ENCODE measurements around the gene RALGPS1. TPM values are rescaled to one million over a fixed set of nuclear protein-coding genes. Genes with fewer than 3 reads are reported as not detected.

Gene RALGPS1
- total and polyA plus RNA-seq, 2 donors (not counting 1 experiment from before 2014, with no cell fraction given): 2.0 to 5.9 TPM

DNA sequence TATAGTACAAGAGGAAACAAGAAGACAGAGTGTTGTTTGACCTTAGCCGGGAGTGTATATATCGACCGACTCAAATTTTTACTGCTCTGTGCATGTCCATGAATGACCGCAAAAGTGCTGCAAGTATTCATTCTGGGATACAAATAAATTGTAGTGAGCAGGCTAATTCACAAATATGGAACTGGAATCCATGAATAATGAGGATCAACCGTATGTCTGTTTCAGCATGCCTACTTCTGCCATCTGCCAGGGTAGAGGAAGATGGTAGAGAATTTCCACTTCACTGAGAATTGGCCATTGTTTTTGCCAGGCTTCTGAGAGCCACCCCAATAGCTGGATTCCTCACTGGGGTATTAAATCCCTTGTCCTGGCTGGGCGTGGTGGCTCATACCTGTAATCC lies 8.5 kb upstream of the RALGPS1 start:
- no peaks in the 10 kb centered on the region for H3K36me3 ChIP-seq (ENCODE audit: control insufficient read depth, insufficient read depth, low read length)
- TF ChIP-seq EZH2 (IDR thresholded peaks at IDR 0.05; ENCODE audit: low read length, missing control alignments): no peak
- TF ChIP-seq, protein P1, sequence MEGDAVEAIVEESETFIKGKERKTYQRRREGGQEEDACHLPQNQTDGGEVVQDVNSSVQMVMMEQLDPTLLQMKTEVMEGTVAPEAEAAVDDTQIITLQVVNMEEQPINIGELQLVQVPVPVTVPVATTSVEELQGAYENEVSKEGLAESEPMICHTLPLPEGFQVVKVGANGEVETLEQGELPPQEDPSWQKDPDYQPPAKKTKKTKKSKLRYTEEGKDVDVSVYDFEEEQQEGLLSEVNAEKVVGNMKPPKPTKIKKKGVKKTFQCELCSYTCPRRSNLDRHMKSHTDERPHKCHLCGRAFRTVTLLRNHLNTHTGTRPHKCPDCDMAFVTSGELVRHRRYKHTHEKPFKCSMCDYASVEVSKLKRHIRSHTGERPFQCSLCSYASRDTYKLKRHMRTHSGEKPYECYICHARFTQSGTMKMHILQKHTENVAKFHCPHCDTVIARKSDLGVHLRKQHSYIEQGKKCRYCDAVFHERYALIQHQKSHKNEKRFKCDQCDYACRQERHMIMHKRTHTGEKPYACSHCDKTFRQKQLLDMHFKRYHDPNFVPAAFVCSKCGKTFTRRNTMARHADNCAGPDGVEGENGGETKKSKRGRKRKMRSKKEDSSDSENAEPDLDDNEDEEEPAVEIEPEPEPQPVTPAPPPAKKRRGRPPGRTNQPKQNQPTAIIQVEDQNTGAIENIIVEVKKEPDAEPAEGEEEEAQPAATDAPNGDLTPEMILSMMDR (conservative IDR thresholded peaks at IDR 0.05 in 1 of 2, IDR thresholded peaks at IDR 0.05 in 1 of 2; ENCODE audit: low read depth in 1 of 2, low read length in 2 of 2): no peak
- H3K4me1 ChIP-seq (ENCODE audit: control insufficient read depth, extremely low read depth, insufficient read depth, low read length): no peaks in the 10 kb centered on the region
- H2AFZ ChIP-seq (ENCODE audit: low read length): no peak overlapping the region
- H3K79me2 ChIP-seq (ENCODE audit: control insufficient read depth, insufficient read depth, low read length): no peaks in the 10 kb centered on the region
- DNase-seq (ENCODE audit: low read depth in 2 of 2): no peak
- no peaks in the 10 kb centered on the region for H4K20me1 ChIP-seq (ENCODE audit: control insufficient read depth, extremely low read depth, insufficient read depth, low read length)
- H3K4me2 ChIP-seq (ENCODE audit: extremely low read depth, insufficient read depth, low read length): no peak overlapping the region
- no peak overlapping the region for H3K4me3 ChIP-seq (replicated peaks in 1 of 4; ENCODE audit: control extremely low read depth in 1 of 4, insufficient read depth in 1 of 4, low read depth in 3 of 4, low read length in 4 of 4)
- no peak overlapping the region for H3K27ac ChIP-seq (ENCODE audit: insufficient read depth, low read length)
- no peaks in the 10 kb centered on the region for H3K9me3 ChIP-seq (ENCODE audit: control insufficient read depth, insufficient read depth, low read depth, low read length)
- H3K9ac ChIP-seq (ENCODE audit: insufficient read depth, low read length): no peak overlapping the region
- peaks cover 18% of the 10 kb centered on the region for H3K27me3 ChIP-seq (ENCODE audit: control insufficient read depth, insufficient read depth, low read length)

DNA sequence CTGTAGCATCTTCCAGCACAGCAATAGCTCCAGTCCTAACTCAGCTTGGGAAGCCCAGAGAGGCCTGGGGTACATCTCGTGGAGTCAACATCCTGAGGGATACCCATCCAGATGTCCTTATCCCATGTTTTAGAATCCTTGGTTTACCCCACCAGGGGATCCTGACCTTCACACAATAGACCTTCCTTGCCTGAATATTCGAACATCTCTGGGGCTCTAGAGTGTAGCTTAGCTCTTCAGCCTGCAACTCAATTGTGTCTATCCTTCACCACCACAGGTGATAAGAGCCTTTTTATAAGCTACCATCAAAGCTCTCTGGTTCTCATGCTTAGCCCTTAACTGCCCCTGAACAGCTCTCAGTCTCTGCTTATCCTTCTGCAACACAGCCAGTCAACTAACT lies 7.5 kb upstream of the RALGPS1 start:
- Histone ChIP-seq H3K9ac (ENCODE audit: insufficient read depth, low read length) (no peak overlapping the region), H2AFZ (ENCODE audit: low read length) (no peak overlapping the region), H3K4me3 (replicated peaks in 1 of 4; ENCODE audit: control extremely low read depth in 1 of 4, insufficient read depth in 1 of 4, low read depth in 3 of 4, low read length in 4 of 4) (no peak overlapping the region), H3K4me2 (ENCODE audit: extremely low read depth, insufficient read depth, low read length) (no peak overlapping the region), H3K79me2 (ENCODE audit: control insufficient read depth, insufficient read depth, low read length) (no peaks in the 10 kb centered on the region), H3K36me3 (ENCODE audit: control insufficient read depth, insufficient read depth, low read length) (no peaks in the 10 kb centered on the region), H3K27ac (ENCODE audit: insufficient read depth, low read length) (no peak overlapping the region), H3K27me3 (ENCODE audit: control insufficient read depth, insufficient read depth, low read length) (peaks cover 18% of the 10 kb centered on the region), H3K9me3 (ENCODE audit: control insufficient read depth, insufficient read depth, low read depth, low read length) (no peaks in the 10 kb centered on the region), H4K20me1 (ENCODE audit: control insufficient read depth, extremely low read depth, insufficient read depth, low read length) (no peaks in the 10 kb centered on the region), H3K4me1 (ENCODE audit: control insufficient read depth, extremely low read depth, insufficient read depth, low read length) (no peaks in the 10 kb centered on the region)
- TF ChIP-seq, protein P1 (conservative IDR thresholded peaks at IDR 0.05 in 1 of 2, IDR thresholded peaks at IDR 0.05 in 1 of 2; ENCODE audit: low read depth in 1 of 2, low read length in 2 of 2): no peak
- no peak for TF ChIP-seq EZH2 (IDR thresholded peaks at IDR 0.05; ENCODE audit: low read length, missing control alignments)
- no peak for DNase-seq (ENCODE audit: low read depth in 2 of 2)

DNA sequence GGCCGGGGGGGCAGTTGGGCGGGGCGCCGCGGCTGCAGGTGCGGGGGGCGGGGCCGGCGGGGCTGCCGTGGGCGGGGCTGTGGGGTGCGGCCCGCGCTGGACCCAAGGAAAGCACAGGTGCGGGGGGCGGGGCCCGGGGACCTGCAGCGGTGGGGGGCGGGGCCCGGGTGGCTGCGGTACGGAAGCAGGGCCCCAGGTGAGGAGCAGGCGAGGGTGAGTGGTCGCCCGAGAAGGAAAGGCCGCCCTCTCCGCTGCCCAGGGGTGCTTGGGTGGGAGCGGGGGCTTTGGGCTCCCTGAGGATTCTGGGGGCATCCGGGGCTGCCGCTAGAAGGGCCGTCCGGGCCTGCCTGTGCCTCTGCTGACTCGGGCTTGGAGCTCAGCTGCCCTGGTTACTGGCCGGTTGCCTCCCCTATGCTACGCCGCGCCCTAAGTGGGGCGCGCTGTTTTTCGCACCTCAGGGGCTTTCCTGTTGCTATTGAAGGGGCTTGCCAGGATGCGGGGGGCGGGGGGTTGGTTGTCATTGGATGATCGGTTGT lies 767 bp downstream of the RALGPS1 start:
- Histone ChIP-seq H4K20me1 (ENCODE audit: control insufficient read depth, extremely low read depth, insufficient read depth, low read length) (no peaks in the 10 kb centered on the region), H3K27ac (ENCODE audit: insufficient read depth, low read length) (no peak overlapping the region), H3K27me3 (ENCODE audit: control insufficient read depth, insufficient read depth, low read length) (no peaks in the 10 kb centered on the region), H3K36me3 (ENCODE audit: control insufficient read depth, insufficient read depth, low read length) (no peaks in the 10 kb centered on the region), H3K79me2 (ENCODE audit: control insufficient read depth, insufficient read depth, low read length) (no peaks in the 10 kb centered on the region), H3K4me3 (replicated peaks in 1 of 4; ENCODE audit: control extremely low read depth in 1 of 4, insufficient read depth in 1 of 4, low read depth in 3 of 4, low read length in 4 of 4) (peak overlapping the region in 1 of 4 experiments; percentile 35), H2AFZ (ENCODE audit: low read length) (no peak overlapping the region), H3K4me2 (ENCODE audit: extremely low read depth, insufficient read depth, low read length) (peak overlapping the region; percentile 42), H3K9ac (ENCODE audit: insufficient read depth, low read length) (no peak overlapping the region), H3K4me1 (ENCODE audit: control insufficient read depth, extremely low read depth, insufficient read depth, low read length) (no peaks in the 10 kb centered on the region), H3K9me3 (ENCODE audit: control insufficient read depth, insufficient read depth, low read depth, low read length) (no peaks in the 10 kb centered on the region)
- TF ChIP-seq EZH2 (IDR thresholded peaks at IDR 0.05; ENCODE audit: low read length, missing control alignments): no peak
- TF ChIP-seq, protein P1 (conservative IDR thresholded peaks at IDR 0.05 in 1 of 2, IDR thresholded peaks at IDR 0.05 in 1 of 2; ENCODE audit: low read depth in 1 of 2, low read length in 2 of 2): no peak
- DNase-seq (ENCODE audit: low read depth in 2 of 2): no peak

All from fibroblast of lung (primary cell).